Inferior parietal cortex (tissue), 1 donor: ENCODE data around the gene ST3GAL4.

ENCODE experiments used
- DNase-seq: peaks from one replicate; pipeline ENCODE4 v3.0.0-alpha.2; 2016; ENCODE audit errors: extremely low spot score

Gene ST3GAL4

DNA sequence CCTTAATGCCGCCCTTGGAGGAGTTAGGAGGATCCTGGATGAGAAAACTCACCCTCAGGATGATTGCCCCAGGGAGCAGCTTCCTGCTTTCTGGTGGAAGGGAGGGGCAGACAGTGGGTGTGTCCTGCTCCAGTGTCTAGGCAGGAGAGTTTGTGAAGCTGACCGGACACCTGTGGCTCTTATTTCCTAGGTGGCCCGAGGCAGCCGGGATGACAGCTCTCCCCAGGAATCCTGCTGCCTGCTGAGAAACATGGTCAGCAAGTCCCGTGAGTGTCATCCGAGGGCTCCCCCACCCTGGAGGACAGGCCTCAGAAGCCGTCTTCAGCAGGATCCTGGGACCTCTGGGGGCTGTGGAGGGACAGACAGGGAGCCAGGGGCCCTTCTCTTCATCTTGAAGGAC lies 50.4 kb downstream of the ST3GAL4 start:
- DNase-seq = no peak

- DNase-seq = no peak
Observed at GRCh38 chr11:126406368-126406767, 50.9 kb downstream of the ST3GAL4 start.

DNA sequence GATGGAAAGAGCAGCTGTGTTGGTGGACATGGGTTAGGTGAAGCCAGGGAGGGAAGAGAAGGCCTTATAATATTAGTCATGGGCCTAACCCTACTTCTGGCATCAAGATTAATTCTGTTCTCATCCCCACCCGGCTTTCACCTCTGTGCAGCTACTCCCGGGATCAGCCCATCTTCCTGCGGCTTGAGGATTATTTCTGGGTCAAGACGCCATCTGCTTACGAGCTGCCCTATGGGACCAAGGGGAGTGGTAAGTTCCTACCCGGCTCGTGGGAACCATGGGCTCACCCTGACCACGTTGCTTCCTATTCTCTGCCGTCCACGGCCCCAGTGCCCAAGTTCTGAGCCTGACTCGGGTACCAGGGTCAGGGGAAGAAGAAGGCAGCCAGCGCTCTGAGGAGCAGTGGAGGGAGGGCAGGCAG lies 51.6 kb downstream of the ST3GAL4 start:
- no peak for DNase-seq

- no peak for DNase-seq
Observed at GRCh38 chr11:126407682-126408288, 52.3 kb downstream of the ST3GAL4 start.

DNA sequence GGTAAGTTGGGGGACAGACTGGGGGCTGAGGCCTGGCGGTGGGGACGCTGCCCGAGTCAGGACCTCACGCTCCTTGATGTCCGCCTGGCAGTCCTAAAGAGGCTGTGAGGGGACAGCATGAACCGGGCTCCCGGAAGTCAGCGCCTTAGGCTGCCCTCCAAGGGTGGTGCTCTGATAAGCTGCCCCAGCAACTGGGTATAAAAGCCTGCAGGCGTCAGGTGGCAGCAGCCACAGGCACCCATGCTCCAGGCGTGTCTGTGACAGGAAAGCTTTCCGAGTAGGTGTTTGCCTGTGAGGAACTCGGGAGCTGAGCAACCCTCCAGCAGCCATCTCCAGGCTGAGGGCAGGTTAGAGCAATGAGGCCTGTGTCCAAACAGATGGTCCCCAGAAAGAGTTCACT lies 53.0 kb downstream of the ST3GAL4 start:
- no peak for DNase-seq

DNA sequence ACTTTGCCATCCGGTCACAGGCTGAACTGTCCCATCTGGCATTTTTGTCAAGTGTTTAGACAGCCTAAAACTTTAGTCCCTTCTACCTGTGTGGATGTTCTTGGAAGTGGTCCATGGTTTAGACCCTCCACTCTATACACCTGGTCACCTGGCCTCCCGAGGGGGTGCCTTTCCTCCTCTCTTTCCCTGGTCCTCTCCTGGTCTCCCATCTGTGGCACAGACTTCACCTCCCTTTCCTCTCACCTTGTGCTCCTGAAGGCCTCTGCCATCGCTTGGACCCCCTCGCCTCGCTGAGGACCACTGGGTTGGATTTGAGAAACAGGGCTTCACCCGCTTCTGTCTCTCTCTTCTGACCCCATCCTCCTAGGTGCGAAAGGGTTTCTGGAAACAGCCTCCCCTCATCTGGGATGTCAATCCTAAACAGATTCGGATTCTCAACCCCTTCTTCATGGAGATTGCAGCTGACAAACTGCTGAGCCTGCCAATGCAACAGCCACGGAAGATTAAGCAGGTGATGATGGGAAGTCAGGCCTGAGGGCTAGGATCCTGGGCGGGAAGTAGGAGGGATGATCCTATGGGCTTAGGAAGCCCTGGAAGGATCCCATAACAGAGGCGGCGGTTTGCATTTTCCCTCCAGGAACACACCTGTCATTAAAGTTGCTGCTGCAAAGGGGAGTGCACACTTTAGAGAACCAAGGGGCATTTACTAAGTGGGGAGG lies 53.6 kb downstream of the ST3GAL4 start:
- no peak for DNase-seq

GRCh38 chr11:126409620-126409985 lies 54.1 kb downstream of the ST3GAL4 start:
- no peak for DNase-seq

GRCh38 chr11:126410649-126411048 lies 55.2 kb downstream of the ST3GAL4 start:
- no peak for DNase-seq

- no peak for DNase-seq
Observed at GRCh38 chr11:126411971-126412381, 56.5 kb downstream of the ST3GAL4 start.

DNA sequence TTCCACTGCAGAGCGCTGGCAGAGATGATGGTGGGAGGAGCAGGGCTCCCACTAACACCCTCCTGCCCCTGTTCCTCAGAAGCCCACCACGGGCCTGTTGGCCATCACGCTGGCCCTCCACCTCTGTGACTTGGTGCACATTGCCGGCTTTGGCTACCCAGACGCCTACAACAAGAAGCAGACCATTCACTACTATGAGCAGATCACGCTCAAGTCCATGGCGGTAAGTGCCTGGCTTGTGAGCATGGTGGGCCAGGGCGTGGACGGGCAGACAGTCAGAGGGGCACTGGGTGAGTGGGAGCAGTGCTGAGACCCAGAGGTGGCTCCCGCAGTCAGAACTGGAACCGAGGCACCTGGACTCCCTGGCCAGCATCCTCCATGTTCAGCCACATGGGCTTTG lies 57.9 kb downstream of the ST3GAL4 start:
- no peak for DNase-seq

- no peak for DNase-seq
Observed at GRCh38 chr11:126413843-126414405, 58.4 kb downstream of the ST3GAL4 start.

DNA sequence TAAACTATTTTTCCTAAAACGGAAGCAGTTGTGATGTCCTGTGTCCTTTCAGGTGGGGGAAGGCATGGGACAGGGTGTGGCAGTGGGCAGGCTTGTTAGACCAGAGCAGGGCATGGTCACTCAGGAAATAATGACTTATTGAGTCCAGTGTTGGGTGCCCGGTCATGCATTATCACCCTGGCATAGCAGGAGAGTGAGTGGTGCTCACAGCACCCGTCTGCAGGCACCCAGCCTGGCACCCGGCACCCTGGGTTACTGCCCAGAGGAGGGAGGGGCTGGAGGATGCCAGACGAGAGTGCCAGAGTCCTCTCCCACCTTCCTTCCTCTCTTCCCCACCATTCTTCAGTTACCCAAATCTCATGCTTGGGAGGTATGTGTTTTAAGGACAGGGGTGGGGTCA lies 59.1 kb downstream of the ST3GAL4 start:
- DNase-seq = no peak

- peak; percentile 68 for DNase-seq
Observed at GRCh38 chr11:126415128-126415527, 59.6 kb downstream of the ST3GAL4 start.

DNA sequence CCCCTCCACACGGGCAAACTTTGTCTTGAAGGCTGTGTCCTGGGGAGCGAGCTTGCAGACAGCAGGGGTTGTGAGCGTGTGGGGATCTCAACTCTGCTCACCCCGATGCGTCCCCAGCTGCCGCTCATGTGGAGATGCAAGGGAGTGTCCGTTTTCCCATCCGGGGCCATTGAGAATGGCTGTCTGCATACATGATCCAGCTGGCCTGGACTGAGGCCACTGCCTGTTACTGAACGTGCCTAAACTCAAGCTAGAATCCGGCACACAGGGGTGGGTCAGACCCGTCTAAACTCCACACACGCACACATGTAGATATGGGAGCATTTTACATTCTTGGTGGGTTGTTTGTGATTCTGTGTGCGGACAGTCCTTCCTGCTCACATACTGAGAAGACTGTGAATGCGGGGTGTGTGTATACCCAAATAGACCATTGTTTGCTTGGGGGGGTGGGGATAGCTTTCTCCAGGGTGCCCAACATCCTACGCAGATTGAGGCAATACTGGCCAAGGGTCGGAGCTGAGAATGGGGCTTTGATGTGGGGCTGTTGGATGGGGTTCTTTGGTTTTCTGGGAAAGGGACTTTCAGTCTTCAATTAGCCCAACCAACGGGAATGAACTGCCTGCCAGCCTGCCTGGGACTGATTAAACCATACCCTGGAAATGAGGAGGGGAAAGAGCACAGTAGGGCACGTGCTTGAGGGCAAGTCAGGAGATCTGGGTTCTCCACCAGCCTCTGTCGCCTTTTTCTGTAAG lies 60.4 kb downstream of the ST3GAL4 start:
- peak; percentile 48 for DNase-seq

- DNase-seq = peak; percentile 84
Observed at GRCh38 chr11:126416542-126417090, 61.1 kb downstream of the ST3GAL4 start.

- DNase-seq = no peak
Observed at GRCh38 chr11:126417091-126417862, 61.8 kb downstream of the ST3GAL4 start.

- no peak for DNase-seq
Observed at GRCh38 chr11:126418887-126419286, 63.4 kb downstream of the ST3GAL4 start.

GRCh38 chr11:126419801-126420697 lies 64.6 kb downstream of the ST3GAL4 start:
- DNase-seq = peak; percentile 55

GRCh38 chr11:126420698-126421256 lies 65.3 kb downstream of the ST3GAL4 start:
- DNase-seq = no peak

- DNase-seq = no peak
Observed at GRCh38 chr11:126421271-126421671, 65.8 kb downstream of the ST3GAL4 start.
